HepG2 (cell line): ENCODE measurements around the gene SIT1. TPM values are rescaled to one million over a fixed set of nuclear protein-coding genes. Genes with fewer than 3 reads are reported as not detected.

ENCODE experiments used
- BRCA1 ChIP-seq: sonication (generic); formaldehyde crosslinking; IDR thresholded peaks from 2 replicates; pipeline ENCODE4 v1.4.0; 2020; ENCODE audit warnings: missing genetic modification reagents
- CREB3 ChIP-seq: sonication (generic); formaldehyde crosslinking; IDR thresholded peaks from 2 replicates; pipeline ENCODE4 v1.5.0; 2020; ENCODE audit warnings: missing genetic modification reagents
- ESRRA ChIP-seq: sonication (generic); formaldehyde crosslinking; IDR thresholded peaks from 2 replicates; pipeline ENCODE4 v1.5.1; 2020; ENCODE audit warnings: mild to moderate bottlenecking, low read depth, missing genetic modification reagents
- FOXO1 ChIP-seq: sonication (generic); formaldehyde crosslinking; IDR thresholded peaks from 2 replicates; pipeline ENCODE4 v1.4.0; 2020; ENCODE audit warnings: missing genetic modification reagents
- FOXP4 ChIP-seq: sonication (generic); formaldehyde crosslinking; IDR thresholded peaks from 2 replicates; pipeline ENCODE4 v1.4.0; 2020; ENCODE audit warnings: missing genetic modification reagents
- GLMP ChIP-seq: sonication (generic); formaldehyde crosslinking; IDR thresholded peaks from 2 replicates; pipeline ENCODE4 v1.9.0; 2021; ENCODE audit warnings: missing genetic modification reagents, mild to moderate bottlenecking, borderline replicate concordance
- HOXA7 ChIP-seq: sonication (generic); formaldehyde crosslinking; IDR thresholded peaks from 2 replicates; pipeline ENCODE4 v1.8.1; 2022; ENCODE audit warnings: mild to moderate bottlenecking, missing genetic modification reagents, moderate library complexity
- MYC ChIP-seq: sonication (generic); formaldehyde crosslinking; IDR thresholded peaks from 2 replicates; pipeline ENCODE4 v1.9.0; 2021; ENCODE audit warnings: missing genetic modification reagents, borderline replicate concordance
- NCOA1 ChIP-seq: sonication (generic); formaldehyde crosslinking; IDR thresholded peaks from 2 replicates; pipeline ENCODE4 v1.9.0; 2021; ENCODE audit warnings: missing genetic modification reagents
- NCOA5 ChIP-seq: sonication (generic); formaldehyde crosslinking; IDR thresholded peaks from 2 replicates; pipeline ENCODE4 v1.4.0; 2020; ENCODE audit warnings: missing genetic modification reagents
- NFKB2 ChIP-seq: sonication (generic); formaldehyde crosslinking; IDR thresholded peaks from 2 replicates; pipeline ENCODE4 v1.4.0; 2020; ENCODE audit warnings: missing genetic modification reagents, borderline replicate concordance
- PATZ1 ChIP-seq: sonication (generic); formaldehyde crosslinking; IDR thresholded peaks from 2 replicates; pipeline ENCODE4 v1.4.0; 2020; ENCODE audit warnings: missing genetic modification reagents
- PHF8 ChIP-seq: sonication (generic); formaldehyde crosslinking; IDR thresholded peaks from 2 replicates; pipeline ENCODE4 v1.5.0; 2020; ENCODE audit warnings: missing genetic modification reagents
- STAT5B ChIP-seq: sonication (generic); formaldehyde crosslinking; IDR thresholded peaks from 2 replicates; pipeline ENCODE4 v1.4.0; 2020; ENCODE audit warnings: missing genetic modification reagents
- TFE3 ChIP-seq: IDR thresholded peaks from 2 replicates; pipeline ENCODE4 v1.6.1; 2016
- ZBTB3 ChIP-seq: sonication (generic); formaldehyde crosslinking; IDR thresholded peaks from 2 replicates; pipeline ENCODE4 v1.4.0; 2020; ENCODE audit warnings: low read depth, mild to moderate bottlenecking, moderate library complexity, missing genetic modification reagents, borderline replicate concordance
- ZNF136 ChIP-seq: sonication (generic); formaldehyde crosslinking; IDR thresholded peaks from 2 replicates; pipeline ENCODE4 v1.8.1; 2022; ENCODE audit warnings: low read depth, mild to moderate bottlenecking, moderate library complexity, missing genetic modification reagents
- ZNF263 ChIP-seq: sonication (generic); formaldehyde crosslinking; IDR thresholded peaks from 2 replicates; pipeline ENCODE4 v1.4.0; 2020; ENCODE audit warnings: missing genetic modification reagents
- ZNF460 ChIP-seq: sonication (generic); formaldehyde crosslinking; IDR thresholded peaks from 2 replicates; pipeline ENCODE4 v1.5.1; 2020; ENCODE audit warnings: missing genetic modification reagents, mild to moderate bottlenecking, borderline replicate concordance
- ZNF770 ChIP-seq: sonication (generic); formaldehyde crosslinking; IDR thresholded peaks from 2 replicates; pipeline ENCODE4 v1.5.0; 2020; ENCODE audit warnings: mild to moderate bottlenecking, missing genetic modification reagents
- polyA plus RNA-seq, 8 experiments: library from polyadenylated mRNA; depleted of rRNA in 3 of 8; stranded (reverse) in 7 of 8; unstranded in 1 of 8; fragments of >200 nt; fragmentation: Illumina TruSeq in 4 of 8; extraction: Trizol in 4 of 8; gene quantifications; 2 replicates each; pipeline versions ENCODE4 v1.2.1 to v1.2.3, GENCODE V29; 2011 to 2016; ENCODE audit warnings: low read depth in 4 of 8, missing spikeins in 1 of 8, mixed read lengths in 1 of 8; ENCODE audit not compliant: insufficient read depth in 1 of 8
- total RNA-seq, 5 experiments: library from RNA; depleted of rRNA; stranded (reverse); fragments of >200 nt; fragmentation: Illumina TruSeq; extraction: Trizol; gene quantifications; 2 replicates each; pipeline ENCODE4 v1.2.3, GENCODE V29; 2016; ENCODE audit warnings: low read depth in 1 of 5

The SIT1 gene
- total and polyA plus RNA-seq, 2 of the 13 experiments (the other 11 are each of a cell fraction or from before 2014, with no cell fraction given), result 0.09 to 6.7 TPM

- TF ChIP-seq STAT5B (no peak), ESRRA (CRISPR knock-in tag) (peak; percentile 29; the same call in 1 of the 2 replicates), NCOA1 (CRISPR knock-in tag) (no peak), BRCA1 (peak; percentile 66), CREB3 (CRISPR knock-in tag) (0 out of 2 replicates have a peak, but pooled peaks have one; percentile 36), PHF8 (CRISPR knock-in tag) (peak; percentile 85), FOXP4 (CRISPR knock-in tag) (peak; percentile 29; the same call in 1 of the 2 replicates), ZNF770 (CRISPR knock-in tag) (no peak), TFE3 (CRISPR knock-in tag) (no peak), ZBTB3 (no peak), NFKB2 (CRISPR knock-in tag) (peak; percentile 28; the same call in 1 of the 2 replicates), ZNF460 (no peak), MYC (CRISPR knock-in tag) (no peak), ZNF136 (CRISPR knock-in tag) (peak; percentile 38; the same call in 1 of the 2 replicates), FOXO1 (no peak), PATZ1 (CRISPR knock-in tag) (peak; percentile 61), NCOA5 (CRISPR knock-in tag) (no peak), GLMP (no peak), HOXA7 (no peak), ZNF263 (CRISPR knock-in tag) (peak; percentile 46; the same call in 1 of the 2 replicates)
These were observed 4.0 kb downstream of the SIT1 start (continued) for GRCh38 chr9:35646533-35647265.
